Right renal cortex interstitium (tissue), 3 donors: ENCODE measurements around the gene LPAR2. TPM values are rescaled to one million over a fixed set of nuclear protein-coding genes. Genes with fewer than 3 reads are reported as not detected.
"Not testable (repeated sequence)": the region's sequence is repeated elsewhere in the genome, so short reads cannot be mapped to it uniquely, and the experiment has no call there.

ENCODE experiments used
- DNase-seq, 3 donors: peaks; one replicate each; pipeline ENCODE4 v3.0.0-alpha.2; 2013; ENCODE audit warnings: low read depth in 3 of 3, low spot score in 2 of 3
- polyA plus RNA-seq, 3 donors: library from polyadenylated mRNA; unstranded; fragments of 120-200 nt; gene quantifications; one replicate each; pipeline ENCODE4 v1.2.1, GENCODE V29; 2013; ENCODE audit not compliant: insufficient read length in 3 of 3

Gene LPAR2
- polyA plus RNA-seq, 3 donors, result 18.3 to 22.0 (median 21.5) TPM

DNA sequence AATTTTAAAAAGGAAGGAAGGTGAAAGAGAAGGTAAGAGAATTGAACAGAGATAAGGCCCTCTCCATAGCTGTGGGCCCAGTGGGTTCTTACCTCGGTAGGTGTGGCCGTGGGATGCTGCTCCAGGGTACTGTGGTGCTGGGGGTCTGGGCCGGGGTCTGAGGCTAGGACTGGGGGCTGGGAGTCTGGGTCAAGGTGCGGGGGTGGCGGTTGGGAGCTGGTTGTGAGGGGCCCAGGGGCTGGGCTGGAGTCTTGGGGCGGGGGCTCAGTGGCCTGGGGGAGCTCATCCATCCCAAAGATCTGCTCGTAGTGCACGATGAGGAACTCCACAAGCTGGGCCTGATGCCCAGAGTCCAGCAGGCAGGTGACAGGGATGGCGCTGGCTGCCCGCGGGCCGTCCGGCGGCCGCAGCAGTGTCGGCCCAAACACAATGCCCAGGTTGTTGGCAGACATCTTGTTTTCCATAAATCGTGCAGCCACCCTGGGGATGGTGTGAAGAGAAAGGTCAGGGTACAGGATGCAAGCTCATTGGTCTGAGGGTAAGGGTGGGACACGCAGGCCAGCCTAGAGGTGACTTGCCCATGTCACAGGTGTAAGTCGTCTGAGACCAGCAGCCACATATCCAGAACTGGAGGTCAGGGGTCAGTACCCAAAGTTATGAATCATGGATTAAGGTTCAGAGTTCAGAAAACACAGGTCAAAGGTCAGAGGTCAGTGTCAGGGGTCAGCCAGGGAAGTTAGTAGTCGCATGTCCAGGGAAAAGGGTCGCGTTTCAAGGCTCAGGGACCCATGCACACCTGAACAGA, 5.9 kb upstream of the LPAR2 start:
- DNase-seq, result no peak

DNA sequence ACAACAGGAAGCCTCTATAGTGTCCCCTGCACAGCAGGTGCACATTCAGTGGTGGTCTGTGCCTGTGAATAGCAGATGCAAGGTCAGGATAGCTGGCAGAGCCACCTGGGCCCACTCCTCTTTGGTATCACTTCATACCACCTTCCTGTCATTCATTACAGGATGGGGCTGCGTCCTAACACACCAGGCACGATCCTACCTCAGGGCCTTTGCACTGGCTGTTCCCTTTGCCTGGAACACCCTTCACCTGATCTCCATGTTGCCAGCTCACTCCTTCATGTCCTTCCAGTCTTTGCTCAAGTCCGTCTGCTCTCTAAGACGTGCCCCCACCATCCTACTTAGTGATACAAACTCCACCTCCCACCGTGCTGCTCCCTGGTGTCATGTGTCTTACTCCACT, 4.6 kb upstream of the LPAR2 start:
- DNase-seq, result no peak

DNA sequence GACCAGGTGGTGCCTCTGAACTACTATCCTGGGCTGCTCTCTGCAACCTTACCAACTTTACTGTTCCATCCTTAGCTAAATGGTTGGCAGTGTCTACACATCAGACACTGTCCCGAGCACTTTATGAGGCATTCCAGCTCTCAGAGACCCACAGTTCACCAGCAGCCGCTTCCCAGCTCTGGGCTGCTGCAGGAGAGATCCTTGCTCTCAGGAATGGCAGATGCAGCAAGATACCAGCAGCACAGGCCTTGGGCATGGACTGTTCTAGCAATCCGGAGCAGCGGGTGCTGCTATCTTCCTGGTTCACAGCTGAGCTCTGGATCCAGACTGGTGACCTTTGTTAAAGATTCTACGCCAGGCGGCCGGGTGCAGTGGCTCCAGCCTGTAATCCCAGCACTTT, 3.3 kb upstream of the LPAR2 start:
- DNase-seq, result no peak

DNA sequence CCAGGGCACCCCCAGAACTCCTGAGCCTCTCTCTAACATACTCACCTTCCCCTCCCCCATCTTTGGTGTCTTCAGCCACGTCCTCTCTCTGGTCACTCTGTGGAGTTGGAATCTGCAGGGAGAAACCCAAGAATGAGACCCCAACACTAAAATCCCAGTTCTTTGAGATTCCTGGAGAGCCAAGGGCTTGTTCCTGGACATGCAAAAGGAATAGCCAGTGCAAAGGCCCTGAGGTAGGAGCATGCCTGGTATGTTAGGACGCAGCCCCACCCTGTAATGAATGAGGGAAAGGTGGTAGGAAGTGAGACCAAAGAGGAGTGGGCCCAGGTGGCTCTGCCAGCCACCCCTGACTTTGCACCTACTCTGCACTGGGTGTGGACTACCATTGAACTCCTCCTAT, 2.4 kb upstream of the LPAR2 start:
- no peak for DNase-seq

DNA sequence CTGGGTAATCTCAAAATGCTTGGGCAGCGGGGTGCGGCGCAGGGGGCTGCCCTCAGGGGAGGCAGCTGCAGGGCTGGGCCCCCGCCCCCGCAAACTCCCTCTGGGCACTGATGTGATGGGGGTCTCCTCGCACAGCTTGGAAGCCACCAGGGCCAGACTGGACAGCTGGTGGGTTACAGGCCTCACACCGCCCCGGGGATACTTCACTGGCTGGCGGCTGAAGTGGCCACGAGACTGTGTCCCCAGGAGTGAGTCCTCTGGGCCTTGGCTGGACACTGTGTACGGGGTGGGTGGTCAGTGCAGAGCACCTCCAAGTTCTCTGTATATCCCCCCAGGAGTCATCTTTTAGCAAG, 2.0 kb upstream of the LPAR2 start:
- no peak for DNase-seq

DNA sequence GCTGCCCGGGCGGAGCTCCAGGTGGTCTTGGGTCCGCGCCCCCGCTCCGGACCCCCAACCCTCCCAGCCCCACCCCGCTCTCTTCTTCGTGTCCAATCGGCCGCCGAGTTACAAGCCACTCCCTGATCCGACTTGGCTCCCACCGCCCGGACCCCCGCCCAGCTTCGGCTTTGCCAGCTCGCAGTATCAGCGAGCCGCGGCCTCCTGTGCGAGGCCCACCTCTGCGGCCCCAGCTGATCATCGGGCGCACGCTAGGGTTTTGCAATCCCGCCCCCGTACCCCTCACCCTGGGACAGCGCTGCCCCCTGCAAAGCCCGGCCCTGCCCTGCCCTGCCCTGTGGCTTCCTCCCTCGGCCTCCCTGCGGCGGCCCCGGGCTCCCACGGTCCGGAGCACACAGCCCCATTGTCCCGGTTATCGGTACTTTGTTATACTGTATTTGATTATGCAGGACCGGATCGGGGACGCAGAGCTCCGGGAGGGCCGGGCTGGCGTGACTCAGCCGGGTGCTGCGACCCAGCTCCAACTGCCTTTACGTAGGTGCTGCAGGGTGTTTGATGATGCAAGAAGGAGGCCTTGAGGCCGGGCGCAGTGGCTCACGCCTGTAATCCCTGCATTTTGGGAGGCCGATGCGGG, 598 bp upstream of the LPAR2 start:
- DNase-seq, result no peak

DNA sequence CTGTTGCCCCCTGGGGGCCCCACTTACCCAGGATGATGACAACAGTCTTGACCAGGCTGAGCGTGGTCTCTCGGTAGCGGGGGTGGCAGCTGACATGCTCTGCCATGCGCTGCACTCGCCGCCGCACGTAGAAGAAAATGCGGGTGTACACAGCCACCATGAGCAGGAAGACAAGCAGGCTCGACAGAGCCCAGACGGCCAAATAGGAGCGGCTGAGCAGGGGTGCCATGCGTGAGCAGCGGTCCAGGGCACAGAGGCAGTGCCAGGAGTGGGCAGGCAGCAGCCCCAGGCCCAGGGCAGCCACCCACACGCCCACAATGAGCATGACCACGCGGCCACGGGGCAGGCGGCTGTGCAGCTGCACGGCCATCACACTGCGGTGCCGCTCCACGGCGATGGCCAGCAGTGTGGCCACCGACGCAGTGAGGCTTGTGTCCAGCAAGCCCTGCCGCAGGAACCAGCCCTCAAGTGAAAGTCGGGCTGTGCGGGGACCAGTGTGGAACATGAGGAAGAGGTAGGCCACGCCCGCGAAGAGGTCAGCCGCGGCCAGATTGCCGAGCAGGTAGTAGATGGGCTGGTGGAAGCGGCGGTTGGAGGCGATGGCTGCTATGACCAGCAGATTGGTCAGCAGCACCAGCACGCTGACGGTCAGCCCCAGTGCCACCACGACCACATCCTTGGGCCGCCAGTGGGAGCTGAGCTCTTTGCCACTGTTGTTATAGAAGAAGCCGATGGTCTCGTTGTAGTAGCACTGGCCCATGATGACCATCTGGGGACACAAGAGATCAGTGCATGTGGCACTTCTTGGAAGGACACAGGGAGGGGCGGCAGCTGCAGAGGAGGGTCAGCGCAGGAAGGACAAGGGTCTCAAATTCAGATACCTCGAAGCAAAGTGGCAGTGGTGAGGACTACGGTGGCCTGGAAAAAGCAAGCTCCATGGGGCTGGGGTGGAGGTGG, 1.2 kb downstream of the LPAR2 start:
- DNase-seq, result no peak

DNA sequence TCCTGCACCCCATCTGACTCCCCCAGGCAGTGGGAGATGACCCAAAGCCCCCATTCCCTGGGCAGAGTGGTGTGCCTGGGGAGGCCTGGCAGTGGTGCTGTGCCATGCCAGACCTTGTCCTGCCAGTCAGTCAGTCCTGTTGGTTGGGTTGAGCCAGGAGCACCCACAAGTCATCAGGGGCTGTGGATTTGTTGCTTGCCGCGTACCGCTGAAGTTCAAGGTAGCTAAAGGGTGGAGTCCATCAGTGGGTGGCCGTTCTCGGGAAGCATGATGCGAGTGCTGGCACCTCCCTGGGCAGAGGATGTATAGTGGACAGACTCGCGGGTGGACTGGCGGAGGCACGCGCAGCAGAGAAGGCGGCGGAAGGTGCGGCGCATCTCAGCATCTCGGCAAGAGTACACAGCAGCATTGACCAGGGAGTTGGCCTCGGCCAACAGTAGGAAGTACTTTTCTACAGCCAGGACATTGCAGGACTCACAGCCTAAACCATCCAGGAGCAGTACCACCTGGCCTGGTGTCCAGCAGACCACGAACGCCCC, 3.9 kb downstream of the LPAR2 start:
- no peak for DNase-seq

DNA sequence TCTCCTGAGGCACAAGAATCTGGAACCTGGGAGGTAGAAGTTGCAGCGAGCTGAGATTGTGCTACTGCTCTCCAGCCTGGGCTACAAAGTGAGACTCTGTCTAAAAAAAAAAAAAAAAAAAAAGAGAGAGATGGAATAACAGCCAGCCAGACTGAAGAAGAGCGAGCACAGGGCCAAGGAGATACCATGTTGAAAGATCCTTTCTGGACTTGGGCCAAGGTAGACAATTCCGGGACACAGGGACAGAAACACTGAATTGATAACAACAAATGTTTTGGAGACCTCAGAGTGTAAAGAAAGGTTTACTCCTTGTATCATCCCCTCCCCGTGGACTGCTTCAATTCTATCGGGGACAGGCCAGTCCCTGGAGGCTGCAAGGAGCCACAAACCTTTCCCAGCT, 4.6 kb downstream of the LPAR2 start:
- no peak for DNase-seq

DNA sequence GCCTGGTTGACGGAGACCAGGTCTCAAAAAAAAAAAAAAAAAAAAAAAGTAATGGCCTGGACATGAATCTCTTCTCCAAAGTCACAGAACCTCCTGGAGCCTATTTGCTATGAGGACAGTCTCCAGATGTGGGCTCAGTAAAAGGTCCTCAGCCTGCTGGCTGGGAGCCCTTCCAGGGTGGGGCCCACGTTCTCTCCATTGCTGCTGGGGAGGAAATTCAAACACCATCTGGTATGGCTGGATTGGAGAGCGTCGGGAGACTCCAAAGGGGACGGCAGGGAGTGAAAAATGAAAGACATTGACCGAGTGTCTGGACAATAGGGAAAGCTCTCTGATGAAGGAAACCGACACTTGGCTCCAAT, 8.2 kb downstream of the LPAR2 start:
- DNase-seq, result no peak

DNA sequence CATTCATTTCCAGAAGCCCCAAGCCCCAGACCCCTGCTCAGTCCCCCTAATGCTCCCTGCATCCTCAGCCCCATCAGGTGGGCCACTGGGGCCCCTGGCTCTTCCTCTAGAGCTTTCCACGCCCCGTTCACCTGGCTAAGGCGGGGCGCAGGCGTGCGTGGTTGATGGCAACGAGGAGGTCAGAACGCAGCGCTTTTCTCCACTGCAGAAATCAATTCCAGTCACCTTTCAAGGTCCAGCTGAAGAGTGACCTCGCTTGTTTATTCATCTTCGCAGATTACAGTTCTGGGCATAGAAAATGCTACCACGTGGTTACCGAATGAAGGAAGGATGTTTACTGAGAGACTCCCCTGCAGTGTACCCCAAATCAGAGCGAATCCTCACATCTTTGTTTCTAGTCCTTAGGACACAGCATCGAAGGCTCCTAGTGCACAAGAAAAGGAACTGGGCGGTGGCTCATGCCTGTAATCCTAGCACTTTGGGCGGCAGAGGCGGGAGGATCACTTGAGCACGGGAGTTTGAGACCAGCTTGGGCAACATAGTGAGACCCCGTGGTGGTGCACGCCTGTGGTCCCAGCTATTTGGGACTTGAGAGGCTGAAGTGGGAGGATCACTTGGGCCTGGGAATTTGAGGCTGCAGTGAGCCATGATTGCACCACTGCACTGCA, 8.7 kb downstream of the LPAR2 start:
- DNase-seq, result no peak

DNA sequence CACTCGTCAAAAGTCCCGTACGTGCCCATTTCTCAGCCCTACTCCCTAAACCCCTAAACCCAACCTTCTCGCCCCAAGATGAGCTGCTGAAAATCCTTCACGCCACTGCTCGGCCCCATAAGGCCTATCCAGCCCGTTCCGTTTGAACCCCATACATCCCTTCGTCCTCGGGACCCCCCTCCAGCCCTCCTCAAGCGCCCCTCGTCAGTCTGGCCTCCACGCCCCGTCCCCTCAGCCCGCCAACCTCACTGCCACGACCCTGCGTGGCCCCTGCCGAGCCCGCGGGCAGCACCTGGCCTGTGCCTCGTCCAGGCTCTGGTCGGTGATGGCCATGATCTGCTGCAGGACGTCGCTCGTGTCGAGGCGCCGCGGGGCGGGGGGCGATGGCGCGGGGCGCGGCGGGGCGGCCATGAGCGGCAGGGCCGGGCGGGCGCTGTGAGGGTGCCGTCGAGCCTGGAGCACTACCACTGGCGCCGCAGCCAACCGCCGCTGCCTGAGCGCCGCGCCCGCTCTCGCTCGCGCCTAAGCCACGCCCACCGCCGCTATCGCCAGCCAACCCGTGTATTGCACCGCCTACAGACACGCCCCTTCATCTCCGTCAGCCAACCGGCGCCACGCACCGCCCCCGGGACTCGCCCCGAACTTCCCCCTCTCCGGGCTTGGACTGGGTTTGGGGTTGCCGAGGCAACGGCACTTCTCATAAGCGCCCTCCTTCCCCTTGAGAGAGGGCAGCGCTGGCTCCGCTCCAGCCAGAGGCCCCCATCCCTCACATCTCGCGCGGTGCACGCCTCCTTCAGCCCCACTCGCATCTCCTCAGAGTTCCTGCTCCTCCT, 9.6 kb downstream of the LPAR2 start, which contains the start of gene PBX4:
TSS of gene PBX4 (minus strand) at position 469 of the 833 bp plus-strand sequence. CDS start at position 411, 58 bp downstream.
- peak; percentile 81 to 88 (median 87) for DNase-seq

DNA sequence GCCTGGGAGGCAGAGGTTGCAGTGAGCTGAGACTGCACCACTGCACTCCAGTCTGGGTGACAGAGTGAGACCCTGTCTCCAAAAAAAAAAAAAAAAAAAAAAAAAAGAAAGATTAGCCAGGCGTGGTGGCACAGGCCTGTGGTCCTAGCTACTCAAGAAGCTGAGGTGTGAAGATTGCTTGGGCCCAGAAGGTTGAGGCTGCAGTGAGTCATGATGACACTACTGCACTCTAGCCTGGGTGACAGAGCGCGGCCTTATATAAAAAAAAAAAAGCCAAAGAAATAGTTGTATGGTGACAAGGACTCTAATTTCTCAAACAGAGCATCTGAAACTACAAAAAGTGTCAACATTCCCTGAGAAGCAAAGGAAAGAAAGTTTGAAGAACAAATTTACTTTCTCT, 12.9 kb downstream of the LPAR2 start:
- DNase-seq, result no peak

DNA sequence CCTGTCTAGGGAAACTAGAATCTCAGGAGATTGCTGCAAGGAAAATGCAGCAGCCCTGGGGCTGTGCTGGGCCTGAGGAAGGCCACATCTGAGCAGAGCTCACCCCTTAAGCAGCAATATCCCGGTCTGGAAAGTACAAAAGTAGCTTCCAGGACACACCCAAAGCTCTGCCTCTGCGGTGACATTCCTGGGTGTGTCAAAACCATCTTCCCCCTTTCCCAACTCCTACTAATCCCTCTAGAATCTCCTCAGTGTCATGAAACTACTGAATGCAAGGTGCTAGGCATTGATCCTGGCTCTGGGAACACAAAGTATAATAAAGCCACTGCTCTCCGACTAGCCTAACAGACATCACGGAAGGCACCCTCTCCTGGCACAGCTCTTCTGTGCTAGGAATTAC, 14.5 kb downstream of the LPAR2 start:
- no peak for DNase-seq

DNA sequence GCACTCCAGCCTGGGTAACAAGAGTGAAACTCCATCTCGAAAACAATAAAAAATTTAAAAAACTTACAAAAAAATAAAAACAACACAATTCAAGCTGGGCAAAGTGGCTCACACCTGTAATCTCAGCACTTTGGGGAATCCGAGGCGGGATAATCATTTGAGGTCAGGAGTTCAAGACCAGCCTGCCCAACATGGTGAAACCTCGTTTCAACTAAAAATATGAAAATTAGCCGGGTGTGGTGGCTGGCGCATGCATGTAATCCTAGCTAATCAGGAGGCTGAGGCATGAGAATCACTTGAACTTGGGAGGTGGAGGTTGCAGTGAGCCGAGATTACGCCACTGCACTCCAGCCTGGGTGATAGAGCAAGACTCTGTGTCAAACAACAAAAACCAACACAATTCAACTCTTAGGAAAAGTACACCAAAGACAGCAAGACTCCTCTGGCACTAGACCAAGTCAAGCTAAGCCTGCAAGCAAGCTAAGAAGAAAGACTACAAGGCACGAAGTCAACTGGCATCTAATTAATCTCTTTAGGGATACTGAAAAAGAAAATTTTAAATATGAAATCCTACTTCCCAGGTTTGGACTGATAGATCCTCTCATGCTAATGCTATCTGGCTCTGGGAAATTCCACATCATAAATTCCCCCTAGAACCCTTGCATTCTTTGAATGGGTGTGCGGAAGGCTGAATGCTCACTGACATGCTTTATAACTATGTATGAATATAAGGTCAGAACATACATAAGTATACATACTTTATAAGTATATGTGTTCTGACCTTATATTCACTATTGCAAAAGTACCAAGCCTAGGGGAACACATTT, 17.4 kb downstream of the LPAR2 start:
- no peak for DNase-seq

DNA sequence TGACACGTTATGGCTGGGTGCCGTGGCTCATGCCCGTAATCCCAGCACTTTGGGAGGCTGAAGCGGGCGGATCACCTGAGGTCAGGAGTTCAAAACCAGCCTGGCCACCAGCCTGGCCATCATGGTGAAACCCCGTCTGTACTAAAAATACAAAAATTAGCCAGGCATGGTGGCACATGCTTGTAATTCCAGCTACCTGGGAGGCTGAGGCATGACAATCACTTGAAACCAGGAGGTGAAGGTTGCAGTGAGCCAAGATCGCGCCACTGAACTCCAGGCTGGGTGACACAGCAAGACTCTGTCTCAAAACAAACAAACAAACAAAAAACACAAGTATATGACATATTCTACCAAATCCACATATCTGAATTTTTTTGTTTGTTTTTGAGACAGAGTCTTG, 21.3 kb downstream of the LPAR2 start:
- not testable (repeated sequence) for DNase-seq

DNA sequence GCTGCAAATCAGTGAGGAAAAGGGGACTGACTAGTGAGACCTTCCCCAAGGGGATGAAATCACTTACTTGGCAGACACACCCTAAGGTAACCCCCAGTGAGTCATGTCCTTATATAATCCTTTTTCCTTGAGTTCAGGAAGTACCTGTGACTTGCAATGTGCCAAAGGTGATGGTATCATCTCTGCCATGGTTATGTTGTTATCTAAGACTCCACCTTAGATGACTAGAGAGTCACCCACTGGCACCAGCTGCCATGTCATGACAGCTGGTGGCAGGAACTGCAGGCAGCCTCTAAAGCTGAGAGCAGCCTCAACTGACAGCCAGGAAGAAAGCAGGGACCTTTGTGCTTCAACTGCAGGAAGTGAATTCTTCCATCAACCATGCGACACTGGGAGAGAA, 22.0 kb downstream of the LPAR2 start:
- DNase-seq, result no peak

DNA sequence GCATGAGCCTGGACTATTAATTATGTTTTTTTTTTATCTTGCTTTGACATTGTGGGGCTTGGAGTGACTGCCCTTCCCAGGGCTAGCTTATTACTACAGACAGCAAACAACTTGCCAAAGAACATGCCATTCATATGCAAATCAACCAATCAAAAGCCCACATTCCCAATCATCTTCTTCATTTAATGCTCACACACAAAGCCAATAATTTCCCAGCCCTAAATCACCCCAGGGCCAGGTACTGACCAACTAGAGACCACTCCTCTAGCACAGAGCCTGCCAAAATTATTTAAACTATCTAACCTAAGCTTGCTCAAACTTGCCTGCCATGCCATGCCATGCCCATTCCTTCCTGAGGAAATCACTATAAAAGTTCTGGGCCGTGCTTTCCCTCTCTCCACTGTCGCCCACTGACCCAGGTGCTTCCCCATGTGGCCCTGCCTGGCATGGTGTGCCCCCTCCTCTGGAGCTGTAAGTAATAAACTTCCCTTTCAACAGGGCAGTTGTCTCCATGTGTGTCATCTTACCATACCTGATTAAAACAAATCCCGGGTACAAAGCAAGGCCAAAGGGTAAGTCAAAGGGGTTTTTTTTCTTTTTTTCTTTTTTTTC, 25.2 kb downstream of the LPAR2 start:
- DNase-seq, result no peak
